GM12873 (cell line): ENCODE data around the gene AGAP2.
A peak's percentile ranks its signal among the peaks of the same experiment; 100 is the strongest.

ENCODE experiments used
- CTCF ChIP-seq: IDR thresholded peaks from 2 replicates; pipeline ENCODE4 v1.5.1; 2012; ENCODE audit warnings: low read depth, mild to moderate bottlenecking, moderate library complexity, low read length, control low read depth; ENCODE audit not compliant: insufficient read depth; ENCODE audit errors: missing control alignments

Gene AGAP2

GRCh38 chr12:57738661-57739237 is at the start of gene AGAP2:
AGAP2 (minus strand) TSS chr12:57738742; CDS start chr12:57738246, 496 bp downstream.
- no peak for TF ChIP-seq CTCF

- no peak for TF ChIP-seq CTCF
These were observed 45.3 kb upstream of the AGAP2 start for GRCh38 chr12:57783861-57784260.

- TF ChIP-seq CTCF: no peak
These were observed 44.9 kb upstream of the AGAP2 start for GRCh38 chr12:57783466-57783801.

GRCh38 chr12:57782608-57783465 is 44.3 kb upstream of the AGAP2 start, which contains the start of gene TSFM:
TSFM (plus strand) TSS chr12:57782787; CDS start chr12:57782802, 15 bp downstream.
- TF ChIP-seq CTCF: peak; percentile 94

- TF ChIP-seq CTCF: no peak
These were observed 43.7 kb upstream of the AGAP2 start for GRCh38 chr12:57782243-57782607.

- TF ChIP-seq CTCF: no peak
These were observed 43.3 kb upstream of the AGAP2 start for GRCh38 chr12:57781801-57782200.

- TF ChIP-seq CTCF: no peak
These were observed 42.7 kb upstream of the AGAP2 start for GRCh38 chr12:57781244-57781643.
